ENCODE results near the gene FILIP1L. TPM values are rescaled to one million over a fixed set of nuclear protein-coding genes. Genes with fewer than 3 reads are reported as not detected.

Gene FILIP1L
- total and polyA plus RNA-seq, 2 of the 13 experiments (the other 11 are each of a cell fraction or from before 2014, with no cell fraction given): 8.1 to 187 TPM

DNA sequence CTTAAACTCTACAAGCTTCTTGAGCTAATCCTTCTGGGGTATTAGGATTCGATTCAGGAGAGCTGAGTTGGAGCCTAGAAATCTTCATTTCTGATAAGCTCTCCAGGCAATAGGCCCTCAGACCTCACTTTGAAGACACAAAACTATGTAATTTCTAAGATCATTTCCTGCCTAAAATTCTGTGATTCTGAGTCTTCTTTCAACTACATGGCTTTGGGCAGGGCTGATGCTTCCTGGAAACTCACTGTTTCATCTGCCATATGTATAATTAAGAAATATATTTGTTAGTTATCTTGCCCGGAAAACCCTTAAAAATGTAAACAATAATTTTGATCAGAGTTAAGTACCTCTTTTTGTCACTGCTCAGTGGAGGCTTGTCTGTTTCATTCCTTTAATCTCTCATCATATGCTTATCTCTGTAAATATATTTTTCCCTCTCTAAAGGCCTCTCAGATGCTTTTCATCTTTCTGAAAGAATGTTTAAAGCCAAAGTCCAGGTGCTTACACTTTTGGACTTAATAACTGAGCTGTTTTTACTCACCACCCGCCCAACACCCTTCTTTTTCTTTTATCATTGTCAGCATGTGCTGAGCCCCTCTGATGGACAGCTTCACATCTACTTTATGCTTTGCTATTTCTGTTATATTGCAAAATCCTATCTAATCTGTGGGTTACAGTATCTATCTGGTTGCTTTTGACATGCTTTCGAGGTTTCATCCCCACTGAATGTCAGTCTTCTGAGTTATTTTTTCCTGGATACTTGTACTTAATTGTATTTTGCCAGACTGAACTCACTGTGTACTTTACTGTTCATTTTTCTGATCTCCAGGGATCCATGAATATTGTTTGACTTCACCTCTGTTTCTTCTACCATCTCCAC is 38.2 kb downstream of the FILIP1L start (continued):
- TF ChIP-seq, protein P1, sequence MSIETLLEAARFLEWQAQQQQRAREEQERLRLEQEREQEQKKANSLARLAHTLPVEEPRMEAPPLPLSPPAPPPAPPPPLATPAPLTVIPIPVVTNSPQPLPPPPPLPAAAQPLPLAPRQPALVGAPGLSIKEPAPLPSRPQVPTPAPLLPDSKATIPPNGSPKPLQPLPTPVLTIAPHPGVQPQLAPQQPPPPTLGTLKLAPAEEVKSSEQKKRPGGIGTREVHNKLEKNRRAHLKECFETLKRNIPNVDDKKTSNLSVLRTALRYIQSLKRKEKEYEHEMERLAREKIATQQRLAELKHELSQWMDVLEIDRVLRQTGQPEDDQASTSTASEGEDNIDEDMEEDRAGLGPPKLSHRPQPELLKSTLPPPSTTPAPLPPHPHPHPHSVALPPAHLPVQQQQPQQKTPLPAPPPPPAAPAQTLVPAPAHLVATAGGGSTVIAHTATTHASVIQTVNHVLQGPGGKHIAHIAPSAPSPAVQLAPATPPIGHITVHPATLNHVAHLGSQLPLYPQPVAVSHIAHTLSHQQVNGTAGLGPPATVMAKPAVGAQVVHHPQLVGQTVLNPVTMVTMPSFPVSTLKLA (IDR thresholded peaks at IDR 0.05): no peak
- TF ChIP-seq ZNF3 (CRISPR knock-in tag; IDR thresholded peaks at IDR 0.05) (no peak), PRPF4 (IDR thresholded peaks at IDR 0.05; ENCODE audit: low read depth, low read length, poor library complexity, severe bottlenecking) (no peak), NAIF1 (CRISPR knock-in tag; IDR thresholded peaks at IDR 0.05; ENCODE audit: borderline replicate concordance) (no peak), ZNF670 (CRISPR knock-in tag; IDR thresholded peaks at IDR 0.05; ENCODE audit: borderline replicate concordance) (0 out of 2 replicates have a peak, but pooled peaks have one; percentile 37), HCFC1 (IDR thresholded peaks at IDR 0.05; ENCODE audit: low read depth, low read length) (no peak), THAP7 (CRISPR knock-in tag; IDR thresholded peaks at IDR 0.05) (no peak), ZNF574 (CRISPR knock-in tag; IDR thresholded peaks at IDR 0.05) (no peak), ONECUT2 (CRISPR knock-in tag; IDR thresholded peaks at IDR 0.05) (no peak), MLXIP (CRISPR knock-in tag; IDR thresholded peaks at IDR 0.05; ENCODE audit: borderline replicate concordance) (no peak), RXRB (CRISPR knock-in tag; IDR thresholded peaks at IDR 0.05; ENCODE audit: borderline replicate concordance) (peak; percentile 89; the same call in 1 of the 2 replicates), SKI (IDR thresholded peaks at IDR 0.05; ENCODE audit: partially characterized antibody) (no peak), ZNF276 (CRISPR knock-in tag; IDR thresholded peaks at IDR 0.05; ENCODE audit: low read depth) (no peak), NFKB2 (CRISPR knock-in tag; IDR thresholded peaks at IDR 0.05; ENCODE audit: borderline replicate concordance) (no peak), JUNB (CRISPR knock-in tag; IDR thresholded peaks at IDR 0.05; ENCODE audit: borderline replicate concordance) (no peak)

All from HepG2 (cell line).